ENCODE data around the gene HDAC9.

DNA sequence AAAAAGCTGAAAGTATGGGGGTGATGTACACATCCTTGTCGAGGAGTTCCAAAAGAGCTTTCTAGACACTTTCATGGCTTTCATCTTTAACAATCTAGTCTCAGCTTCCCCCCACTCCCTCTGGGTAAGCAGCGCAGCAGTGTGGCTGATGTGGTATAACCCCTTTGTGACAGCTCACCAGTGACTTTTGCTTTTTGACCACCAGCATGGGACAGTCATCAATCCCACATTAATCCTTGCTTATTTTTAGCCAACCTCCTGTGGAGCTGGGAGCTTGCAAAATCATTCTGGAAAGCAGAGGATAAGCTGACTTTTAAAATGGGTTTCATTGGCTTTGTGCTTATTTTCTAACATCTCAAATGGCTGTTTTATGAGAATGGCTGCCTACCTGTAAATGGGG, 272.7 kb downstream of the HDAC9 start:
- TF ChIP-seq, protein P1, sequence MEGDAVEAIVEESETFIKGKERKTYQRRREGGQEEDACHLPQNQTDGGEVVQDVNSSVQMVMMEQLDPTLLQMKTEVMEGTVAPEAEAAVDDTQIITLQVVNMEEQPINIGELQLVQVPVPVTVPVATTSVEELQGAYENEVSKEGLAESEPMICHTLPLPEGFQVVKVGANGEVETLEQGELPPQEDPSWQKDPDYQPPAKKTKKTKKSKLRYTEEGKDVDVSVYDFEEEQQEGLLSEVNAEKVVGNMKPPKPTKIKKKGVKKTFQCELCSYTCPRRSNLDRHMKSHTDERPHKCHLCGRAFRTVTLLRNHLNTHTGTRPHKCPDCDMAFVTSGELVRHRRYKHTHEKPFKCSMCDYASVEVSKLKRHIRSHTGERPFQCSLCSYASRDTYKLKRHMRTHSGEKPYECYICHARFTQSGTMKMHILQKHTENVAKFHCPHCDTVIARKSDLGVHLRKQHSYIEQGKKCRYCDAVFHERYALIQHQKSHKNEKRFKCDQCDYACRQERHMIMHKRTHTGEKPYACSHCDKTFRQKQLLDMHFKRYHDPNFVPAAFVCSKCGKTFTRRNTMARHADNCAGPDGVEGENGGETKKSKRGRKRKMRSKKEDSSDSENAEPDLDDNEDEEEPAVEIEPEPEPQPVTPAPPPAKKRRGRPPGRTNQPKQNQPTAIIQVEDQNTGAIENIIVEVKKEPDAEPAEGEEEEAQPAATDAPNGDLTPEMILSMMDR (IDR thresholded peaks at IDR 0.05): no peak
- no peak for TF ChIP-seq POLR2AphosphoS5 (IDR thresholded peaks at IDR 0.05; ENCODE audit: low read depth, low read length)
- TF ChIP-seq TCF7L2 (IDR thresholded peaks at IDR 0.05; ENCODE audit: low read depth, low read length): no peak
- no peak for TF ChIP-seq SIN3A (IDR thresholded peaks at IDR 0.05; ENCODE audit: borderline replicate concordance, insufficient read depth, low read depth, low read length)
